HepG2 (cell line): Measurements from ENCODE around the gene DAPK1. TPM values are rescaled to one million over a fixed set of nuclear protein-coding genes. Genes with fewer than 3 reads are reported as not detected.

Source experiments
- ATAC-seq: fragments of 200-7000 bp; cut with Tn5 transposase; 3 replicates; pipeline ENCODE4 v1.9.1; 2020; ENCODE audit warnings: mild to moderate bottlenecking, moderate library complexity
- BruUV-seq: library from RNA; stranded (reverse); fragments of 400-500 nt; replicated peaks from 2 replicates; lab custom pipeline; 2021; lab: Mats Ljungman, UMichigan
- CTCF ChIA-PET: fragments of 300-600 bp; formaldehyde crosslinking; extraction: SDS; loops from one replicate; lab custom pipeline; 2021; ENCODE audit warnings: low total read pairs, inconsistent platforms, low intra/inter-chr PET ratio; lab: Yijun Ruan, JAX
- POLR2A ChIA-PET: fragments of 350-600 bp; sonication (Branson Sonifier 250); formaldehyde crosslinking; loops from one replicate; lab custom pipeline; 2020; ENCODE audit warnings: antibody characterized with exemption, inconsistent platforms; lab: Yijun Ruan, JAX
- DNase-seq: peaks from one replicate; pipeline ENCODE4 v3.0.0-alpha.2; 2015; ENCODE audit warnings: low spot score
- FAIRE-seq: peaks from 3 replicates; lab custom pipeline; 2011; peaks lifted over from hg19 to GRCh38; lab: Jason Lieb, UNC
- H2AFZ ChIP-seq: one replicate; pipeline ENCODE4 v1.6.1; 2011; ENCODE audit warnings: low read length, inconsistent platforms
- H3K27ac ChIP-seq: fragments of 300-600 bp; 3 replicates; pipeline ENCODE4 v1.8.0; 2011; ENCODE audit warnings: mixed run types, mild to moderate bottlenecking, mixed read lengths, low read length, inconsistent platforms; ENCODE audit not compliant: insufficient read depth; ENCODE audit errors: extremely low read length
- H3K27me3 ChIP-seq, 2 experiments: fragments of 200-600 bp in 1 of 2; 2 replicates in 1 of 2; 3 replicates in 1 of 2; pipeline versions ENCODE4 v1.6.0 to v1.8.0; 2011; ENCODE audit warnings: low read length in 2 of 2, mild to moderate bottlenecking in 2 of 2, moderate library complexity in 2 of 2, inconsistent platforms in 1 of 2; ENCODE audit not compliant: insufficient read depth in 2 of 2, control insufficient read depth in 1 of 2
- H3K36me3 ChIP-seq, 2 experiments: fragments of 200-600 bp in 1 of 2; replicated peaks in 1 of 2; 2 replicates in 1 of 2; 3 replicates in 1 of 2; pipeline versions ENCODE4 v1.5.1 to v1.8.0; 2011; ENCODE audit warnings: low read length in 2 of 2, inconsistent platforms in 1 of 2; ENCODE audit not compliant: insufficient read depth in 2 of 2, control insufficient read depth in 1 of 2
- H3K4me1 ChIP-seq: 2 replicates; pipeline ENCODE4 v1.5.1; 2012; ENCODE audit warnings: low read length, inconsistent platforms; ENCODE audit not compliant: insufficient read depth
- H3K4me2 ChIP-seq: 2 replicates; pipeline ENCODE4 v1.6.0; 2011; ENCODE audit warnings: low read depth, low read length, inconsistent platforms
- H3K4me3 ChIP-seq, 3 experiments: fragments of 200-600 bp in 1 of 3; sonication (generic), shearing (Covaris generic) in 1 of 3; replicated peaks in 1 of 3; 2 replicates each; pipeline ENCODE4 v1.5.1; 2011 to 2016; ENCODE audit warnings: low read length in 3 of 3, inconsistent platforms in 2 of 3, low read depth in 2 of 3, mild to moderate bottlenecking in 2 of 3, control low read depth in 1 of 3, mixed read lengths in 1 of 3; ENCODE audit not compliant: insufficient read depth in 1 of 3
- H3K79me2 ChIP-seq: one replicate; pipeline ENCODE4 v1.6.1; 2011; ENCODE audit warnings: low read length, inconsistent platforms; ENCODE audit not compliant: insufficient read depth
- H3K9ac ChIP-seq: 2 replicates; pipeline ENCODE4 v1.6.0; 2011; ENCODE audit warnings: mild to moderate bottlenecking, low read depth, low read length, inconsistent platforms; ENCODE audit not compliant: insufficient read depth
- H3K9me3 ChIP-seq: 2 replicates; pipeline ENCODE4 v1.5.1; 2012; ENCODE audit warnings: mild to moderate bottlenecking, low read length
- H4K20me1 ChIP-seq: 2 replicates; pipeline ENCODE4 v1.6.0; 2011; ENCODE audit warnings: inconsistent platforms, mild to moderate bottlenecking, low read length, moderate library complexity; ENCODE audit not compliant: insufficient read depth
- CCAR2 ChIP-seq: fragments of 200-400 bp; formaldehyde crosslinking; optimal IDR thresholded peaks from 2 replicates; pipeline ENCODE3; 2018; ENCODE audit warnings: low read depth, mild to moderate bottlenecking, low read length, moderate library complexity
- ELF3 ChIP-seq: IDR thresholded peaks from 2 replicates; pipeline ENCODE4 v1.6.1; 2016; ENCODE audit warnings: missing genetic modification reagents, missing compliant biosample characterization
- MED1 ChIP-seq: sonication (generic); formaldehyde crosslinking; IDR thresholded peaks from 2 replicates; pipeline ENCODE4 v1.4.0; 2020; ENCODE audit warnings: missing genetic modification reagents
- SIN3A ChIP-seq: IDR thresholded peaks from 2 replicates; pipeline ENCODE4 v1.6.1; 2011; ENCODE audit warnings: low read depth, mild to moderate bottlenecking, control low read depth, low read length, borderline replicate concordance
- SKIL ChIP-seq: sonication (generic); formaldehyde crosslinking; IDR thresholded peaks from 2 replicates; pipeline ENCODE4 v1.8.0; 2022; ENCODE audit warnings: missing genetic modification reagents, mild to moderate bottlenecking, moderate library complexity, borderline replicate concordance
- SMC3 ChIP-seq: IDR thresholded peaks from 2 replicates; pipeline ENCODE4 v1.6.1; 2011; ENCODE audit warnings: low read length, improper control_type of control experiment
- TBX3 ChIP-seq: fragments of 450-650 bp; IDR thresholded peaks from 2 replicates; pipeline ENCODE4 v1.6.1; 2017; ENCODE audit warnings: antibody characterized with exemption, mild to moderate bottlenecking, inconsistent platforms, borderline replicate concordance
- ZBTB8A ChIP-seq: sonication (generic); formaldehyde crosslinking; IDR thresholded peaks from 2 replicates; pipeline ENCODE4 v1.4.0; 2020; ENCODE audit warnings: mild to moderate bottlenecking, low read depth, missing genetic modification reagents, borderline replicate concordance
- ZNF205 ChIP-seq: IDR thresholded peaks from 2 replicates; pipeline ENCODE4 v1.6.1; 2018; ENCODE audit warnings: missing biosample characterization, missing genetic modification reagents
- ZNF563 ChIP-seq: sonication (generic); formaldehyde crosslinking; IDR thresholded peaks from 2 replicates; pipeline ENCODE4 v1.8.0; 2022; ENCODE audit warnings: mild to moderate bottlenecking, moderate library complexity, missing genetic modification reagents
- ZNF652 ChIP-seq: IDR thresholded peaks from 2 replicates; pipeline ENCODE4 v1.6.1; 2016; ENCODE audit warnings: low read depth, borderline replicate concordance
- ZSCAN12 ChIP-seq: sonication (generic); formaldehyde crosslinking; IDR thresholded peaks from 2 replicates; pipeline ENCODE4 v1.9.0; 2021; ENCODE audit warnings: mild to moderate bottlenecking, missing genetic modification reagents
- WGBS: methylation state at CpG from one replicate; pipeline ENCODE4 v1.1.6; 2017; ENCODE audit warnings: low lambda C conversion rate; 5-methylcytosine and 5-hydroxymethylcytosine counted together
- in situ Hi-C: cut with HindIII; loops from 2 replicates; pipeline ENCODE4 v1.10.0; 2017; ENCODE audit warnings: low pct_unique_long_range_greater_than_20kb; ENCODE audit not compliant: extremely low pct_ligation_motif_present
- intact Hi-C: fragments of 100-400 bp; cut with micrococcal nuclease; formaldehyde crosslinking; loops from one replicate; pipeline ENCODE4 v1.10.0; 2022; ENCODE audit not compliant: unreplicated experiment
- polyA plus RNA-seq, 8 experiments: library from polyadenylated mRNA; depleted of rRNA in 3 of 8; stranded (reverse) in 7 of 8; unstranded in 1 of 8; fragments of >200 nt; fragmentation: Illumina TruSeq in 4 of 8; extraction: Trizol in 4 of 8; gene quantifications; 2 replicates each; pipeline versions ENCODE4 v1.2.1 to v1.2.3, GENCODE V29; 2011 to 2016; ENCODE audit warnings: low read depth in 4 of 8, missing spikeins in 1 of 8, mixed read lengths in 1 of 8; ENCODE audit not compliant: insufficient read depth in 1 of 8
- total RNA-seq, 5 experiments: library from RNA; depleted of rRNA; stranded (reverse); fragments of >200 nt; fragmentation: Illumina TruSeq; extraction: Trizol; gene quantifications; 2 replicates each; pipeline ENCODE4 v1.2.3, GENCODE V29; 2016; ENCODE audit warnings: low read depth in 1 of 5
- TF ChIP-seq, protein P1 (sequence below): sonication (generic); formaldehyde crosslinking; IDR thresholded peaks from 2 replicates; pipeline ENCODE4 v1.4.0; 2020; ENCODE audit warnings: mild to moderate bottlenecking, low read depth, missing genetic modification reagents
- TF ChIP-seq, protein P2 (sequence below): sonication (generic); formaldehyde crosslinking; conservative IDR thresholded peaks from 2 replicates; pipeline ENCODE4 v1.8.0; 2022; ENCODE audit warnings: missing genetic modification reagents

DAPK1 gene
- total and polyA plus RNA-seq, 2 of the 13 experiments (the other 11 are each of a cell fraction or from before 2014, with no cell fraction given), result 35.7 to 35.9 TPM

GRCh38 chr9:87748881-87749280 lies 251.2 kb downstream of the DAPK1 start (continued):
- TF ChIP-seq ZNF205, result no peak
- no peak for TF ChIP-seq SMC3
- TF ChIP-seq, protein P1, sequence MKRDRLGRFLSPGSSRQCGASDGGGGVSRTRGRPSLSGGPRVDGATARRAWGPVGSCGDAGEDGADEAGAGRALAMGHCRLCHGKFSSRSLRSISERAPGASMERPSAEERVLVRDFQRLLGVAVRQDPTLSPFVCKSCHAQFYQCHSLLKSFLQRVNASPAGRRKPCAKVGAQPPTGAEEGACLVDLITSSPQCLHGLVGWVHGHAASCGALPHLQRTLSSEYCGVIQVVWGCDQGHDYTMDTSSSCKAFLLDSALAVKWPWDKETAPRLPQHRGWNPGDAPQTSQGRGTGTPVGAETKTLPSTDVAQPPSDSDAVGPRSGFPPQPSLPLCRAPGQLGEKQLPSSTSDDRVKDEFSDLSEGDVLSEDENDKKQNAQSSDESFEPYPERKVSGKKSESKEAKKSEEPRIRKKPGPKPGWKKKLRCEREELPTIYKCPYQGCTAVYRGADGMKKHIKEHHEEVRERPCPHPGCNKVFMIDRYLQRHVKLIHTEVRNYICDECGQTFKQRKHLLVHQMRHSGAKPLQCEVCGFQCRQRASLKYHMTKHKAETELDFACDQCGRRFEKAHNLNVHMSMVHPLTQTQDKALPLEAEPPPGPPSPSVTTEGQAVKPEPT (CRISPR knock-in tag), result no peak
- no peak for TF ChIP-seq ZBTB8A (CRISPR knock-in tag)

GRCh38 chr9:87749335-87750035 lies 251.8 kb downstream of the DAPK1 start:
- H4K20me1 ChIP-seq, result no peaks in the 10 kb centered on the region
- intact Hi-C loops (no loop called here), in situ Hi-C loops (no loop called here)
- no peaks in the 10 kb centered on the region for H3K36me3 ChIP-seq
- BruUV-seq, result no TSS peak
- H3K4me2 ChIP-seq, result no peak overlapping the region
- WGBS, result 30% methylated on average over 5 of the region's 5 CpGs
- no peak overlapping the region for H2AFZ ChIP-seq
- ChIA-PET POLR2A (no interaction called here), CTCF (no interaction called here)
- no peaks in the 10 kb centered on the region for H3K27me3 ChIP-seq
- H3K9me3 ChIP-seq, result peaks cover 6% of the 10 kb centered on the region; the same call in 1 of the 2 replicates
- no peak for TF ChIP-seq TBX3
- TF ChIP-seq SIN3A, result no peak
- no peak for TF ChIP-seq ELF3
- no peak for TF ChIP-seq CCAR2
- no peak for TF ChIP-seq MED1 (CRISPR knock-in tag)
- TF ChIP-seq ZNF563 (CRISPR knock-in tag), result no peak
- no peak for TF ChIP-seq SKIL (CRISPR knock-in tag)
- TF ChIP-seq, protein P2, sequence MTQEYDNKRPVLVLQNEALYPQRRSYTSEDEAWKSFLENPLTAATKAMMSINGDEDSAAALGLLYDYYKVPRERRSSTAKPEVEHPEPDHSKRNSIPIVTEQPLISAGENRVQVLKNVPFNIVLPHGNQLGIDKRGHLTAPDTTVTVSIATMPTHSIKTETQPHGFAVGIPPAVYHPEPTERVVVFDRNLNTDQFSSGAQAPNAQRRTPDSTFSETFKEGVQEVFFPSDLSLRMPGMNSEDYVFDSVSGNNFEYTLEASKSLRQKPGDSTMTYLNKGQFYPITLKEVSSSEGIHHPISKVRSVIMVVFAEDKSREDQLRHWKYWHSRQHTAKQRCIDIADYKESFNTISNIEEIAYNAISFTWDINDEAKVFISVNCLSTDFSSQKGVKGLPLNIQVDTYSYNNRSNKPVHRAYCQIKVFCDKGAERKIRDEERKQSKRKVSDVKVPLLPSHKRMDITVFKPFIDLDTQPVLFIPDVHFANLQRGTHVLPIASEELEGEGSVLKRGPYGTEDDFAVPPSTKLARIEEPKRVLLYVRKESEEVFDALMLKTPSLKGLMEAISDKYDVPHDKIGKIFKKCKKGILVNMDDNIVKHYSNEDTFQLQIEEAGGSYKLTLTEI (CRISPR knock-in tag), result no peak
- TF ChIP-seq ZNF652, result no peak
- TF ChIP-seq ZSCAN12 (CRISPR knock-in tag), result no peak
- no peak overlapping the region for H3K9ac ChIP-seq
- ATAC-seq (no peak), DNase-seq (no peak), FAIRE-seq (no peak)
- peaks cover 5% of the 10 kb centered on the region; the same call in 1 of the 2 replicates for H3K4me1 ChIP-seq
- H3K79me2 ChIP-seq, result no peaks in the 10 kb centered on the region
- H3K4me3 ChIP-seq, result no peak overlapping the region
- no peak overlapping the region for H3K27ac ChIP-seq
